GM20431 (cell line): Measurements from ENCODE around the gene SLC29A3.

Experiments used
- in situ Hi-C: fragments of 300-500 bp; cut with MseI, MboI; formaldehyde crosslinking; loops from one replicate; pipeline ENCODE4 v1.15.0; 2020; ENCODE audit warnings: low sequenced_read_pairs; ENCODE audit not compliant: unreplicated experiment

The SLC29A3 gene

GRCh38 chr10:71338728-71339495, 19.9 kb downstream of the SLC29A3 start:
- in situ Hi-C loops: no loop called here

DNA sequence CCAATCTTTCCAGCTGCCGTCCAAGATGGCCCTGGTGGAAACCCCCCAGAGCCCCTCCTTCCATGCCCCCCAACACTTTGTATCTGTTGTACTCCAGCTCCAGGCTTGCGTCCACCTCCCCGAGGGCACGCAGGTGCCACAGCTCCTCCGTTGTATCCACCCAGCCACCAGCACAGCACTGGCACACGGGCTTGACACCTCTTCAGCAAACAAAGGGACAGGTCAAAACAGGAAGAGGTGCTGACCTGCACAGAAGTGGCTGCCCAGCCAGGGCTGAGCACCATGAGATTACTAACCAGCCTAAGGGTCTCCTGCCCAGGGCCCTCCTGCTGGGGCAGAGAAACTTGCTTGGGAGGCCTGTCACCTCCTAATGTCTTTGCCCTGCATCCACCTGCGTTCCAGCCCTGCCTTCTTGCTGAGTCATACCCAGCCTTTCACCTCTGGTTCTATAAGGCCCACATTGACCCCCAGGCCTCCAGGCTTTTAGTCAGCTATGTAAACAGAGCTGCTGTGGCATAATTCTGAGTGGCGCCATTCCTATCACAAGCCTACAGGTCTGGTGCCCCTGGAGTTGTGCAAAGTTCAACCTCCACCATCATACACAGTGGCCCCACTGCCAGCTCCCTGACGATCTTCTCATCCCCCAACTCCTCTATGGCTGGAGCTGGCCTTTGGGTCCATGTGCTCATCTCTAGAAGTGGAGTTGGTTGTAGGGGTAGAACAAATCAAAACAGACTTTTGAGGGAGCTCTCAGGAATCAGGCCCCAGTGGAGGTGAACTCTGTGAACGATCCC, 20.9 kb downstream of the SLC29A3 start:
- in situ Hi-C loops: no loop called here

- in situ Hi-C loops: no loop called here
Measured at GRCh38 chr10:71342573-71343391, 23.7 kb downstream of the SLC29A3 start.

- in situ Hi-C loops: no loop called here
Measured at GRCh38 chr10:71343392-71343773, 24.3 kb downstream of the SLC29A3 start.

- in situ Hi-C loops: no loop called here
Measured at GRCh38 chr10:71344154-71344925, 25.3 kb downstream of the SLC29A3 start.

DNA sequence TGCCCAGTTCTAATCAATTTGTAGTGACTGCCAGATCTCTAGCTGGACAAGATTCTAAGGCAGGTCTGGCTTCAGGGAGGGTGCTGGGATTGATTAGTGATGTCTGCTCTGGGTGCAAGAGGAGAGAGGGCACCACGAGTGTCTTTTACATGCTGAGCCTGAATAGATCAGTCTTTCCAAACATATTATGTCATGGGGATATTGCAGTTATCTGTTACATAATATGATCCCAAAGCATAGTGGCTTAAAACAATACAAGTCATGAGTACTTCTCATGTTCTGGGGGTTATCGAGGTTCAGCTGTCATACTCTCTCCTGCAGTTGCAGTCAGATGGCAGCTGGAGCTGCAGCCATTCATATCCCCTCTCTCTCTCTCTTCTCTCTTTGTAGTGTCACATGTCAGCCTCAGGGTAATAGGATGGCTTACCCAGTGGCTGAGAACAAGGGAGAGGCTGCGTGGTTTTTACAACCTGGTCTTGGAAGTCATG, 26.0 kb downstream of the SLC29A3 start:
- in situ Hi-C loops: no loop called here

GRCh38 chr10:71345694-71346093, 26.6 kb downstream of the SLC29A3 start:
- in situ Hi-C loops: no loop called here

- in situ Hi-C loops: no loop called here
Measured at GRCh38 chr10:71346731-71347130, 27.7 kb downstream of the SLC29A3 start.

DNA sequence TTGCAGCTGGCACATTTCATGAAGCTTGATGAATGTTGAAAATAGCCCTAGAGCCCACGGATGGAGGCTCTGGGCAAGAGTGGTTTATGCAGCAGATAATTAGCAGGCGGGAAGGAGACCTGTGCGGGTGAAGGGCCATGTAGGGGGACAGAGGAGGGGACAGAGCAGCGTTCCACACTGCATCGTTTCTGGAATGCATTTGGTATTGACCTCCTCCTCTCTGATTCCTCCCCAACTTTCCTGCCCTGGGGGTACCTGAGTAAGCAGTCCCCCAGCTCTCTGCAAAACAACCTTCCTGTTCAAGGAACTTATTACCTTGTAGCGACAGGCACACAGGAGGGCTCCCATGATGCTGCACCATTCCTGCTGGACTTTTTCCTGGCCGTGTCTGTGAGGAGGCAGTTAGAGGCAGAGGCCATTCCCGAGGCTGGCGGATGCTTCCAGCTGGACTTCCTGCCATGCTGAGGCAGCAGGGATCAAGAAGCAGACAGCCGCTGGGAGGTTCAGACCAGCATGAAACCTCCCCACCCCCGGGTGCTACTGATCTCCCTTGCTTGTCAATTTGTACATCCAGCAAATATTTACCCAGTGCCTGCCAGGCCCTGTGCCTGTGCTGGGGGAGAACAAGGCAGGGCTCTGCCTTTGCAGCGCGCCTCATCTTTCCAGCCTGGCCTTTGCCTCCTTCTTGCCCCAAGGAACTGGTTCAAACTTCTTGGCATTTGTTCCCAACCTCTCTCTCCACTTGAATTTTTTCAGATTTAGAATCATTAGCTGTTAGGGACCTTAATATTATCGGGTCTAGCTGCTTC, 28.7 kb downstream of the SLC29A3 start:
- in situ Hi-C loops: no loop called here

GRCh38 chr10:71348850-71349249, 29.8 kb downstream of the SLC29A3 start:
- in situ Hi-C loops: no loop called here

GRCh38 chr10:71349406-71349805, 30.3 kb downstream of the SLC29A3 start:
- in situ Hi-C loops: no loop called here

GRCh38 chr10:71351087-71351486, 32.0 kb downstream of the SLC29A3 start:
- in situ Hi-C loops: no loop called here

GRCh38 chr10:71351628-71352319, 32.7 kb downstream of the SLC29A3 start:
- in situ Hi-C loops: no loop called here

DNA sequence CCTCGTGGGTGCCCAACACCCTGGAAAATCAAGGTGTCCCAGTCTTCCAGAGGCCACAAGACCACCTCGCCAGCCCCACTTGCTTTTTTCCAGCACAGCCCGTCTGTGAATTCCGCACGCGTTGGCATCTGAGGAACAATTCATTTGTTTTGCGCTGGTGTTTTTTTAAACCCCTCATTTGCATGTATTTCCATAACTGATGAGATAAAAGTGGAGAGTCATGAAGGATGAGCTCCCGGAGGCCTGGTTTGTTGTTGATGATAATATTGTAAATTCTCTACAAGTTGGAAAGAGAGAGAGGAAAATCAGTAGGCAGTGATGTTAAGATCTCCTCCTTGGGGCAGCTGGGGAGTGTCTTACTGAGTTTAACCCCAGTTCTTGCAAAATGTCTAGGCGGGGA, 34.6 kb downstream of the SLC29A3 start:
- in situ Hi-C loops: no loop called here

DNA sequence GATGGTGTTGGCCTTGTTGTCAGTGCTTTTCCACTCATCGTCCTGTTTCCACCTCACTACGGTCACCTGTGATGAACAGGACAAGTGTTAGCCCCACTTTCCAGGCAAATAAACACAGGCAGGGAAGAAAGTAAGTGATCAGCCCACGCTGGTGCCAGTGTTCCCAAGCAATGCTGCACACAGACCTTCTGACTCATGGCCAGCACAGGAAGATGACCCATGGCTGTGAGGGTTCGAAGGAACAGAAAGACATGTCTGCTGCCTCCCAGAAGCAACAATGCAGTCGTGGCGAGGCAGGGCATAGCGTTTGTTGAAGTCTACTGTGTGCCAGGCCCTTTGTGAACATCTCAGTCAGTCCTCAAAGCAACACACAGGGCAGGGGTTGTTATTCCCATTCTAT, 35.7 kb downstream of the SLC29A3 start:
- in situ Hi-C loops: no loop called here

DNA sequence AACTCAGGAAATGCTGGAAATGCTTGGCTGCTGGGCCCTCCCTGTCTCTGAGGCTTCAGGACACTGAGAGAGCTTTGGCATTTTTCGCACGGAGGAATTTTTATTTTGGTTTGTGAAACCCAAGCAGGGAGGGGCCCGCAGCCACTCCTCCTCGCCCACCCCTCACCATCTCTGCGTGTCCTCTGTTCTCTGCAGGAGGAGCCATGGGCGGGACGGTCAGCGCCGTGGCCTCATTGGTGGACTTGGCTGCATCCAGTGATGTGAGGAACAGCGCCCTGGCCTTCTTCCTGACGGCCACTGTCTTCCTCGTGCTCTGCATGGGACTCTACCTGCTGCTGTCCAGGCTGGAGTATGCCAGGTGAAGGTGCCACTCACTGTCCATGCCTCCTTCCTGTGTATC, 36.8 kb downstream of the SLC29A3 start:
- in situ Hi-C loops: no loop called here

GRCh38 chr10:71357792-71358265, 38.8 kb downstream of the SLC29A3 start:
- in situ Hi-C loops: no loop called here

- in situ Hi-C loops: no loop called here
Measured at GRCh38 chr10:71358277-71358676, 39.2 kb downstream of the SLC29A3 start.
